ENCODE data around the gene RABGGTA.

DNA sequence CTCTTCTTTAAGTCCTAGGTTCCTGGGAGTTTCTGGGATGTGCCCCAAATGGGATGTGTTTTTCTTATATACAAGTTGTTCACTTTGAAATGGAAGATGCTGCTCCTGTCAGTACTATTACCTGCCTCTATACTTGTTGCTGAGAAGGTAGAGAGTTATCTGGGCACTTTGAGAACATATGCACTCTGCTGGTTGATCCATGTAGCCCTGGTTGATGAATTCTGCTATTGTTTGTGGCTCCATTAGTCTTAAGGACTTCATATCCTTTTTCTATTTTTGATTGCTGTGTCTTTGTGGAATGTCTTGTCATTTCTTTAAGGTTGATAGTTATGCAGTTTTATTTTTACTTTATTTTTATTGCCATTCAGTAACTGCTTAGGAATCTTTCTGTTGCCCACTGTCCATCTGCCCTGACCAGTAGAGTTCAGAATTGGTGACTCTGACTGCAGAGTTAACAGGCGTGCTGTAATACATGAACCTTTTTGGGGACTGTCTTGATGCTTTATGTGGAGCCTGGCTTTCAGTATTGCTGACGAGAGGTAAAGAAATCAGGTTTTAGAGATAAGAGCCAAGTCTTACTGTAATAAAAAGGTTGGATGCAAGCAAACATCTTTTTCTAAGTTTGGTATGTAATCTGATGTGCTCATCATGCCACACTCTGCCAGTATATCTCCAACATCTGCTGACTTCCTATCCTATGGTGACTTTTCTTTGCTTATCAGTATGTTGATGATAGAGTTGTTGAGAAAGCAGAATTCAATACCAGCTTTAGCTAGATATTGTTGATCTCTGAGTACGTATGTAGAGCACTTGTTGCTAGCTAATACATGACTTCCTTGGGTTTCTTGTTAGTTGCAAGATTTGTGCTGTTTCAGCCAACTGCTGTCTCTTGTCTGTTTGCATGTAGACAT lies 37.0 kb downstream of the RABGGTA start:
- TF ChIP-seq, protein P1, sequence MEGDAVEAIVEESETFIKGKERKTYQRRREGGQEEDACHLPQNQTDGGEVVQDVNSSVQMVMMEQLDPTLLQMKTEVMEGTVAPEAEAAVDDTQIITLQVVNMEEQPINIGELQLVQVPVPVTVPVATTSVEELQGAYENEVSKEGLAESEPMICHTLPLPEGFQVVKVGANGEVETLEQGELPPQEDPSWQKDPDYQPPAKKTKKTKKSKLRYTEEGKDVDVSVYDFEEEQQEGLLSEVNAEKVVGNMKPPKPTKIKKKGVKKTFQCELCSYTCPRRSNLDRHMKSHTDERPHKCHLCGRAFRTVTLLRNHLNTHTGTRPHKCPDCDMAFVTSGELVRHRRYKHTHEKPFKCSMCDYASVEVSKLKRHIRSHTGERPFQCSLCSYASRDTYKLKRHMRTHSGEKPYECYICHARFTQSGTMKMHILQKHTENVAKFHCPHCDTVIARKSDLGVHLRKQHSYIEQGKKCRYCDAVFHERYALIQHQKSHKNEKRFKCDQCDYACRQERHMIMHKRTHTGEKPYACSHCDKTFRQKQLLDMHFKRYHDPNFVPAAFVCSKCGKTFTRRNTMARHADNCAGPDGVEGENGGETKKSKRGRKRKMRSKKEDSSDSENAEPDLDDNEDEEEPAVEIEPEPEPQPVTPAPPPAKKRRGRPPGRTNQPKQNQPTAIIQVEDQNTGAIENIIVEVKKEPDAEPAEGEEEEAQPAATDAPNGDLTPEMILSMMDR (IDR thresholded peaks at IDR 0.05 in 4 of 5, conservative IDR thresholded peaks at IDR 0.05 in 1 of 5), result no peak
- no peak for TF ChIP-seq POLR2A (IDR thresholded peaks at IDR 0.05)

All from gastrocnemius medialis (tissue), 4 donors.